Measurements from ENCODE around the gene SPAST. TPM values are rescaled to one million over a fixed set of nuclear protein-coding genes. Genes with fewer than 3 reads are reported as not detected.

Gene SPAST
- total and polyA plus RNA-seq, 2 of the 13 experiments (the other 11 are each of a cell fraction or from before 2014, with no cell fraction given): 11.5 to 40.4 TPM

- Histone ChIP-seq H3K79me2 (ENCODE audit: insufficient read depth, low read length) (peaks cover 11% of the 10 kb centered on the region), H3K4me2 (ENCODE audit: low read depth, low read length) (no peak overlapping the region), H3K9ac (ENCODE audit: insufficient read depth, low read depth, low read length) (no peak overlapping the region), H3K9me3 (ENCODE audit: low read length) (no peaks in the 10 kb centered on the region), H3K4me3 (replicated peaks in 1 of 3; ENCODE audit: insufficient read depth in 1 of 3, low read depth in 2 of 3, low read length in 3 of 3) (no peak overlapping the region), H3K4me1 (ENCODE audit: insufficient read depth, low read length) (peaks cover 7% of the 10 kb centered on the region), H2AFZ (ENCODE audit: low read length) (no peak overlapping the region), H3K36me3 (replicated peaks in 1 of 2; ENCODE audit: control insufficient read depth in 1 of 2, insufficient read depth in 2 of 2, low read length in 2 of 2) (no peaks in the 10 kb centered on the region), H3K27ac (ENCODE audit: extremely low read length, insufficient read depth, low read length) (no peak overlapping the region), H4K20me1 (ENCODE audit: insufficient read depth, low read length) (no peaks in the 10 kb centered on the region), H3K27me3 (ENCODE audit: control insufficient read depth in 1 of 2, insufficient read depth in 2 of 2, low read length in 2 of 2) (no peaks in the 10 kb centered on the region)
- no TSS peak for BruUV-seq (replicated peaks)
- DNase-seq (ENCODE audit: low spot score) (no peak), ATAC-seq (no peak), FAIRE-seq (no peak)
- ChIA-PET CTCF (ENCODE audit: low intra/inter-chr PET ratio, low total read pairs) (no interaction called here), POLR2A (no interaction called here)
- WGBS (ENCODE audit: low lambda C conversion rate): 91% methylated on average over 2 of the region's 2 CpGs
- TF ChIP-seq ZNF891 (CRISPR knock-in tag; IDR thresholded peaks at IDR 0.05) (no peak), ZMYM3 (CRISPR knock-in tag; IDR thresholded peaks at IDR 0.05) (no peak), NFYB (CRISPR knock-in tag; IDR thresholded peaks at IDR 0.05) (no peak), MXD3 (CRISPR knock-in tag; IDR thresholded peaks at IDR 0.05) (no peak), FOSL2 (CRISPR knock-in tag; IDR thresholded peaks at IDR 0.05) (no peak), FIP1L1 (IDR thresholded peaks at IDR 0.05; ENCODE audit: borderline replicate concordance, insufficient read depth, low read depth, low read length) (no peak), PBX3 (CRISPR knock-in tag; IDR thresholded peaks at IDR 0.05; ENCODE audit: borderline replicate concordance) (no peak), ZFP1 (CRISPR knock-in tag; IDR thresholded peaks at IDR 0.05) (no peak), ZNF879 (CRISPR knock-in tag; IDR thresholded peaks at IDR 0.05) (no peak)
- intact Hi-C loops (cut with micrococcal nuclease; ENCODE audit: unreplicated experiment) (no loop called here), in situ Hi-C loops (cut with HindIII; ENCODE audit: extremely low pct_ligation_motif_present, low pct_unique_long_range_greater_than_20kb) (no loop called here)
Observed at GRCh38 chr2:32161296-32161695, 97.9 kb downstream of the SPAST start.

Data from HepG2 (cell line).